ENCODE results near the gene TLE4.
"Not testable (repeated sequence)": the region's sequence is repeated elsewhere in the genome, so short reads cannot be mapped to it uniquely, and the experiment has no call there.

TLE4 gene

GRCh38 chr9:79571309-79572031 is at the start of gene TLE4:
Gene TLE4 (plus strand): TSS chr9:79571965. CDS start chr9:79572791, 826 bp downstream.
- peak; percentile 98 for DNase-seq

- DNase-seq, result no peak
Observed at GRCh38 chr9:79522793-79523192, 49.0 kb upstream of the TLE4 start.

- DNase-seq, result no peak
Observed at GRCh38 chr9:79524266-79524665, 47.5 kb upstream of the TLE4 start.

- no peak for DNase-seq
Observed at GRCh38 chr9:79526149-79526672, 45.6 kb upstream of the TLE4 start.

- no peak for DNase-seq
Observed at GRCh38 chr9:79535534-79535933, 36.2 kb upstream of the TLE4 start.

GRCh38 chr9:79537838-79538237 is 33.9 kb upstream of the TLE4 start:
- no peak for DNase-seq

- DNase-seq, result no peak
Observed at GRCh38 chr9:79542735-79543620, 28.8 kb upstream of the TLE4 start.

GRCh38 chr9:79544375-79544774 is 27.4 kb upstream of the TLE4 start:
- DNase-seq, result not testable (repeated sequence)

- DNase-seq, result no peak
Observed at GRCh38 chr9:79551586-79551985, 20.2 kb upstream of the TLE4 start.

- no peak for DNase-seq
Observed at GRCh38 chr9:79551994-79552393, 19.8 kb upstream of the TLE4 start.

- no peak for DNase-seq
Observed at GRCh38 chr9:79555474-79556089, 16.2 kb upstream of the TLE4 start.

GRCh38 chr9:79559495-79560181 is 12.1 kb upstream of the TLE4 start:
- DNase-seq, result no peak

GRCh38 chr9:79562749-79563386 is 8.9 kb upstream of the TLE4 start:
- DNase-seq, result no peak

- DNase-seq, result no peak
Observed at GRCh38 chr9:79564105-79564504, 7.7 kb upstream of the TLE4 start.

GRCh38 chr9:79565245-79565644 is 6.5 kb upstream of the TLE4 start:
- no peak for DNase-seq

GRCh38 chr9:79567671-79568098 is 4.1 kb upstream of the TLE4 start:
- DNase-seq, result no peak

- no peak for DNase-seq
Observed at GRCh38 chr9:79568337-79569101, 3.2 kb upstream of the TLE4 start.

- DNase-seq, result no peak
Observed at GRCh38 chr9:79569814-79570447, 1.8 kb upstream of the TLE4 start.

GRCh38 chr9:79570448-79571308 is 1.1 kb upstream of the TLE4 start:
- DNase-seq, result no peak

GRCh38 chr9:79572032-79572607 is 355 bp downstream of the TLE4 start:
- peak; percentile 70 for DNase-seq

All from KG1 (cell line).